Measurements from ENCODE around the gene DACT1. TPM values are rescaled to one million over a fixed set of nuclear protein-coding genes. Genes with fewer than 3 reads are reported as not detected.
"Not testable (repeated sequence)": the region's sequence is repeated elsewhere in the genome, so short reads cannot be mapped to it uniquely, and the experiment has no call there.

Gene DACT1, protein sequence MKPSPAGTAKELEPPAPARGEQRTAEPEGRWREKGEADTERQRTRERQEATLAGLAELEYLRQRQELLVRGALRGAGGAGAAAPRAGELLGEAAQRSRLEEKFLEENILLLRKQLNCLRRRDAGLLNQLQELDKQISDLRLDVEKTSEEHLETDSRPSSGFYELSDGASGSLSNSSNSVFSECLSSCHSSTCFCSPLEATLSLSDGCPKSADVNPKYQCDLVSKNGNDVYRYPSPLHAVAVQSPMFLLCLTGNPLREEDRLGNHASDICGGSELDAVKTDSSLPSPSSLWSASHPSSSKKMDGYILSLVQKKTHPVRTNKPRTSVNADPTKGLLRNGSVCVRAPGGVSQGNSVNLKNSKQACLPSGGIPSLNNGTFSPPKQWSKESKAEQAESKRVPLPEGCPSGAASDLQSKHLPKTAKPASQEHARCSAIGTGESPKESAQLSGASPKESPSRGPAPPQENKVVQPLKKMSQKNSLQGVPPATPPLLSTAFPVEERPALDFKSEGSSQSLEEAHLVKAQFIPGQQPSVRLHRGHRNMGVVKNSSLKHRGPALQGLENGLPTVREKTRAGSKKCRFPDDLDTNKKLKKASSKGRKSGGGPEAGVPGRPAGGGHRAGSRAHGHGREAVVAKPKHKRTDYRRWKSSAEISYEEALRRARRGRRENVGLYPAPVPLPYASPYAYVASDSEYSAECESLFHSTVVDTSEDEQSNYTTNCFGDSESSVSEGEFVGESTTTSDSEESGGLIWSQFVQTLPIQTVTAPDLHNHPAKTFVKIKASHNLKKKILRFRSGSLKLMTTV
- total RNA-seq (9.3 TPM), polyA plus RNA-seq (4.0 TPM)
- long read RNA-seq, donor 1: 0 reads
- long read RNA-seq, donor 2: 0 reads
- long read RNA-seq, donor 3, partial matches to known transcripts: 0 of 6 reads
- long read RNA-seq, donor 3, other reads (novel, unspliced or antisense): 0 of 6 reads
- long read RNA-seq, donor 4, partial matches to known transcripts: 0 of 2 reads
- long read RNA-seq, donor 4, other reads (novel, unspliced or antisense): 0 of 2 reads
- long read RNA-seq, donor 5, transcript DACT1-202 (4 exons, 3,734 nt): major isoform, 9 of 11 reads
- long read RNA-seq, donor 5, partial matches to known transcripts: 0 of 11 reads
- long read RNA-seq, donor 5, other reads (novel, unspliced or antisense): 0 of 11 reads
- long read RNA-seq, donor 6, partial matches to known transcripts: 0 of 5 reads
- long read RNA-seq, donor 6, other reads (novel, unspliced or antisense): 0 of 5 reads
- long read RNA-seq, donor 7, partial matches to known transcripts: 0 of 3 reads
- long read RNA-seq, donor 7, other reads (novel, unspliced or antisense): 0 of 3 reads
- long read RNA-seq, donor 8, partial matches to known transcripts: 0 of 5 reads
- long read RNA-seq, donor 8, other reads (novel, unspliced or antisense): 0 of 5 reads
- long read RNA-seq, donor 9, partial matches to known transcripts: 0 of 1 reads
- long read RNA-seq, donor 9, other reads (novel, unspliced or antisense): 0 of 1 reads
- long read RNA-seq, donor 10, partial matches to known transcripts: 0 of 2 reads
- long read RNA-seq, donor 10, other reads (novel, unspliced or antisense): 0 of 2 reads

DNA sequence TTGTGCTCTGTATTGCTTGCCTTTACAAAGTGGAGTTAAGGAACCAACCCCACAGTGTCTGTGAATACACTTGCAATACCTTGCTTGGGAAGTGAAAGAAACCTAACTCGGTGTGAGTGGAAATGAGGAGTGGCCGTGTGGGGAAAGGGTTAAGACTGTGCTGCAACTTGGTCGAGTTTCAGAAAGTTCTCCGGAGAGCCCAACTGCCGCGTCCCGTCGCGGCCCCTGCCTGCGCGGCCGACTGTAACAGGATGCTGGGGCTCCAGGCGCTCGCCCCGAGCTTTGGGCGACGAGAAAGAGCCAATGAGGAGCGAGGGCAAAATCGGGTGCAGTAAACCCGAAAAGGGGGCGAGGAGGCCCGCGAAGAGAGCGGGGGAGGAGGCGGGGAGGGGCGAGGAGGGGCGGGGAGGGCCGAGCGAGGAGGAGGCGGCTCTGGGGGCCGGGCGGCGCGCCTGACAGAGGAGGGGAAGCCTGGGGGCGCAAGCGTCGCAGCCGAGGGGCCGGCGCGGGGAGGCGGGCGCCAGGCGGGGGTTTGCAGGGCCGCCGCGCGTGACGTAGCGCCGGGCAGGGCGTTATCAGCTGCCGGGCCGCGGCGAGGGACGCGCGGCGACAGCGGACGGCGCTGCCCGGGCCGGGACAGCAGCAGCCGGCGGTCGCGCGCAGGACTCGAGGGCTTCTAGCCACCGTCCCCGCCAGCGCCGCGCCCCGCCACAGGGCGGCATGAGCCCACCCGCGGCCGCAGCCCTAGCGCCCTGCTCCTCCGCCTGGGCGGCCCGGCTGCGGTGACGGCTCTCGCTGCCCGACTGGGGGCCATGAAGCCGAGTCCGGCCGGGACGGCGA is at the start of gene DACT1:
DACT1 (plus strand) TSS at position 572 of the 840 bp plus-strand sequence; CDS start at position 813, 241 bp downstream.
- H3K27me3 ChIP-seq (ENCODE audit: control insufficient read depth in 2 of 2, insufficient read depth in 1 of 2, low read length in 1 of 2): peaks cover 6 to 12% of the 10 kb centered on the region in 2 donors
- H3K4me1 ChIP-seq (ENCODE audit: control insufficient read depth in 2 of 2, insufficient read depth in 2 of 2, low read length in 2 of 2): peaks cover 19 to 23% of the 10 kb centered on the region in 2 donors
- peak within 1 kb of the TSS; percentile 82 to 89 for H3K27ac ChIP-seq (ENCODE audit: low read depth in 1 of 2, low read length in 1 of 2)
- peak; percentile 37 to 86 (median 64) for DNase-seq (ENCODE audit: low read depth in 6 of 9, low spot score in 9 of 9)
- H3K9me3 ChIP-seq (ENCODE audit: control insufficient read depth in 2 of 2, insufficient read depth in 1 of 2, low read length in 1 of 2): no peaks in the 10 kb centered on the region
- WGBS: under 1% methylated on average over 94 of the region's 94 CpGs
- H3K36me3 ChIP-seq (ENCODE audit: control insufficient read depth in 2 of 2, insufficient read depth in 2 of 2, low read length in 1 of 2): no peaks in the 10 kb centered on the region
- H3K4me3 ChIP-seq (ENCODE audit: low read length in 2 of 2): peak within 1 kb of the TSS; percentile 52 to 76

DNA sequence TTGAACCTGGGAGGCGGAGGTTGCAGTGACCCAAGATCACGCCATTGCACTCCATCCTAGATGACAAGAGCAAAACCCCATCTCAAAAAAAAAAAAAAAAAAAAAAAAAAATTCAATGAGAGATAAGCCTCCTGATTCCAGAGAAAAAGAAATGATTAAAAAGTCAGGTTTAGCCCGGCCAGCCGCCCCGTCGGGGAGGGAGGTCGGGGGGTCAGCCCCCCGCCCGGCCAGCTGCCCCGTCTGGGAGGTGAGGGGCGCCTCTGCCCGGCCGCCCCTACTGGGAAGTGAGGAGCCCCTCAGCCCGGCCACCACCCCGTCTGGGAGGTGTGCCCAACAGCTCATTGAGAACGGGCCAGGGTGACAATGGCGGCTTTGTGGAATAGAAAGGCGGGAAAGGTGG is 49.4 kb upstream of the DACT1 start:
- not testable (repeated sequence) for H3K27me3 ChIP-seq (ENCODE audit: control insufficient read depth in 2 of 2, insufficient read depth in 1 of 2, low read length in 1 of 2); DNase-seq (ENCODE audit: low read depth in 6 of 9, low spot score in 9 of 9); H3K27ac ChIP-seq (ENCODE audit: low read depth in 1 of 2, low read length in 1 of 2); H3K36me3 ChIP-seq (ENCODE audit: control insufficient read depth in 2 of 2, insufficient read depth in 2 of 2, low read length in 1 of 2); H3K4me3 ChIP-seq (ENCODE audit: low read length in 2 of 2); H3K9me3 ChIP-seq (ENCODE audit: control insufficient read depth in 2 of 2, insufficient read depth in 1 of 2, low read length in 1 of 2); H3K4me1 ChIP-seq (ENCODE audit: control insufficient read depth in 2 of 2, insufficient read depth in 2 of 2, low read length in 2 of 2)
- whole genome bisulfite sequencing: 97% methylated on average over 18 of the region's 18 CpGs

DNA sequence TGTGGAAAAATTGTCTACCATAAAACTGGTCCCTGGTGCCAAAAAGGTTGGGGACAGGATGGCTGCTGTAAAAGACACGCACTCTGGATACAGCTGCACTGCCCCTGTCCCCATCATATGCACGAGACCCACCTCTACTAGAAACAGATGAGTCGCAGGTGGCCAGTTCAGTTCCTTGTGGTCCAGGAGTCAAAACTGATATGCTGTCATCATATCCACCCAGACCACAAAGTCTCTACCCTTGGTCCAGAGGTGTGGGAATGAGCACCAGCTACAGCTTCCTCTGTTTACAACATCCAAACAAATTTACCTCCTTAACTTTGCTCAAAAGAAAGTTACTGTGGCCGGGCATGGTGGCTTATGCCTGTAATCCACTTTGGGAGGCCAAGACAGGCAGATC is 43.8 kb upstream of the DACT1 start:
- no peak overlapping the region for H3K27ac ChIP-seq (ENCODE audit: low read depth in 1 of 2, low read length in 1 of 2)
- 93% methylated on average over 4 of the region's 4 CpGs for WGBS
- H3K27me3 ChIP-seq (ENCODE audit: control insufficient read depth in 2 of 2, insufficient read depth in 1 of 2, low read length in 1 of 2): peaks cover 0 to 2% of the 10 kb centered on the region in 2 donors
- no peaks in the 10 kb centered on the region for H3K9me3 ChIP-seq (ENCODE audit: control insufficient read depth in 2 of 2, insufficient read depth in 1 of 2, low read length in 1 of 2)
- no peak overlapping the region for H3K4me3 ChIP-seq (ENCODE audit: low read length in 2 of 2)
- peaks cover 4 to 19% of the 10 kb centered on the region in 2 donors for H3K4me1 ChIP-seq (ENCODE audit: control insufficient read depth in 2 of 2, insufficient read depth in 2 of 2, low read length in 2 of 2)
- no peak for DNase-seq (ENCODE audit: low read depth in 6 of 9, low spot score in 9 of 9)
- no peaks in the 10 kb centered on the region for H3K36me3 ChIP-seq (ENCODE audit: control insufficient read depth in 2 of 2, insufficient read depth in 2 of 2, low read length in 1 of 2)

DNA sequence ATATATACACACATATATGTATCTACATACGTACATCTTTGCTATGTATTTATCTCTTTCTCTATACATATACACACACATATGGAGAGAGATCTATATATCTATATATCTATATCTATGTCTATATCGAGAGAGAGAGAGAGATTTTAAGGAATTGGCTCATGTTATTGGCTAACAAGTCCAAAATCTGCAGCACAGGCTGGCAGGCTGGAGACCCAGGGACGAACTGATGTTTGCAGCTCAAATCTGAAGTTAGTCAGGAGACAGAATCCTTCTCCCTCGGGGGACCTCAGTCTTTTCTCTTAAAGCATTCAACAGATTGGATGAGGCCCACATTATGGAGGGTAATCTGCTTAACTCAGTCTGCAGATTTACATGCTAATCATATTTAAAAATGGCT is 40.7 kb upstream of the DACT1 start:
- WGBS: 84% methylated on average over 4 of the region's 4 CpGs

DNA sequence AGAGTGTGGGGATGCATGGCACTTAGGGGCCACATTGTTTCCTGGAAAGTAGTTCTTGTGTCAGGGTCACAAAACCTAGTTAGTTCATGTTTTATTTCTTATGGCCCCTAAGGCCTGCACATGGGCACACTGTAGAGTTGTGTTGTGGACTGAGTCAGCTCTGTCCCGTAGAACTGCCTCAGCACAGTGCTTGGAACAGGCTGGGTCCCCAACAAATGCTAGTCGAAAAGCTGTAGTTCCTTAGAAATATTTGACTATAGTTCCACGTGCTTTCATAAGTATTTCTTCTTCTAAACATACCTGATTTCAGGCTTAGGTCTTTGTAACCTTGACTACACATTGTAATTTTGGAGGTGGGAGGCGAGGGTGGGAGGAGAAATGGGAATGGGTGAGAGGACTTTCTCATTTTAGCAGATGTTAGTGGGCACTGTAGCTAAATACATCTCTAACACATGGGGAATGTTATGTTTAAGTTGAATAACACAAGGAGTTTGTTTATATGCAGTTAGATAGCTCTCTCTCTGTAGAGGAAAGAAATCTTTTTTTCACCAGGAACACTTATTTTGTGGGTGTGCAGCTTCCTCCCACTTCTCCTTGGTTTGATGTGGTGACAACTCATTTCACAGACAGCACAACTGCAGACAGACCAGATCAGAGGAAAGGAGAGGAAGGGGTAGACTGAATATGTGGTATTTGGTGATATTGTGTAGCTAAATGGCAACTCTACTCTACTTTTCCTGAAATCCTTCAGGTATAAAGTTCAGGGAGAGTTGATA is 39.5 kb upstream of the DACT1 start:
- no peak overlapping the region for H3K4me3 ChIP-seq (ENCODE audit: low read length in 2 of 2)
- H3K9me3 ChIP-seq (ENCODE audit: control insufficient read depth in 2 of 2, insufficient read depth in 1 of 2, low read length in 1 of 2): no peaks in the 10 kb centered on the region
- WGBS: 81% methylated on average over 4 of the region's 4 CpGs
- peaks cover 0 to 4% of the 10 kb centered on the region in 2 donors for H3K27me3 ChIP-seq (ENCODE audit: control insufficient read depth in 2 of 2, insufficient read depth in 1 of 2, low read length in 1 of 2)
- DNase-seq (ENCODE audit: low read depth in 6 of 9, low spot score in 9 of 9): peak; percentile 42 to 91 (median 73)
- H3K36me3 ChIP-seq (ENCODE audit: control insufficient read depth in 2 of 2, insufficient read depth in 2 of 2, low read length in 1 of 2): no peaks in the 10 kb centered on the region
- H3K27ac ChIP-seq (ENCODE audit: low read depth in 1 of 2, low read length in 1 of 2): peak overlapping the region in 1 of 2 donors; percentile 49
- H3K4me1 ChIP-seq (ENCODE audit: control insufficient read depth in 2 of 2, insufficient read depth in 2 of 2, low read length in 2 of 2): peaks cover 12 to 33% of the 10 kb centered on the region in 2 donors

More for the DNA sequence above, 40.7 kb upstream of the DACT1 start:
- Histone ChIP-seq H3K27ac (ENCODE audit: low read depth in 1 of 2, low read length in 1 of 2) (no peak overlapping the region), H3K36me3 (ENCODE audit: control insufficient read depth in 2 of 2, insufficient read depth in 2 of 2, low read length in 1 of 2) (no peaks in the 10 kb centered on the region), H3K4me3 (ENCODE audit: low read length in 2 of 2) (no peak overlapping the region), H3K9me3 (ENCODE audit: control insufficient read depth in 2 of 2, insufficient read depth in 1 of 2, low read length in 1 of 2) (no peaks in the 10 kb centered on the region), H3K4me1 (ENCODE audit: control insufficient read depth in 2 of 2, insufficient read depth in 2 of 2, low read length in 2 of 2) (peaks cover 12 to 33% of the 10 kb centered on the region in 2 donors), H3K27me3 (ENCODE audit: control insufficient read depth in 2 of 2, insufficient read depth in 1 of 2, low read length in 1 of 2) (peaks cover 0 to 4% of the 10 kb centered on the region in 2 donors)
- DNase-seq (ENCODE audit: low read depth in 6 of 9, low spot score in 9 of 9): no peak

DNA sequence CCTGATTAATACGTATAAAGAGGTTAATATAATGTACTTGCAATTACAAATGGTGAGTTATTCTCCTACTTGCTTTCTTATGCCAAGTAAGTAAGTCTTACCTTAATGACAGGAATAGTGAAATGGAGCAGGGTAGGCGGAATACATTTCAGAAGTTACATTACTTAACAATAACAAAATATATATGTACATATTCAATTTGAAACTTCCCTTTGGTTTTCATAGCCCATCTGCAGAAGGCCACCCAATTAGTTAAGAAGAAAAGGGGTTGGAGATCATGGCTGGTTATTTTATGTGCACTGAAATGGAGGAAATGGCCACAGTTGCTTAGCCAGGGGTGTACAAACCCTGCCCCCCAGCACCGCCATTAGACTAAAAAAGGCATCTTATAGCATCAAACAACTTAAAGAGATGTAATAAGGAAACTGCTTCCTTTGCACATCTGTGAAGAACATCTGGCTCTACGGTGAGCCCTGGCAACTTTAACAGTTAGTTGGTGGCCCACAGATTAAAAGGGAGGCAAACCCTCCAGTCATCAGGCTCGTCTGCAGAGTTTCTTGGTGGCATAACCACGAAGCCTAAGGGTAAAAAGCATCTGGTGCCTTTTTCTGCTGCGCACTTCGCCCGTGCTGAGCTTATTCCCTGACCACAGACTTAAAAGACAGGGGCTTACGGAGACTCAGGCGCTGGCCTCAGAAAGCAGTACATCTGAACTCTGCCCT is 38.8 kb upstream of the DACT1 start:
- Histone ChIP-seq H3K27me3 (ENCODE audit: control insufficient read depth in 2 of 2, insufficient read depth in 1 of 2, low read length in 1 of 2) (peaks cover 0 to 4% of the 10 kb centered on the region in 2 donors), H3K4me1 (ENCODE audit: control insufficient read depth in 2 of 2, insufficient read depth in 2 of 2, low read length in 2 of 2) (peaks cover 12 to 33% of the 10 kb centered on the region in 2 donors), H3K9me3 (ENCODE audit: control insufficient read depth in 2 of 2, insufficient read depth in 1 of 2, low read length in 1 of 2) (no peaks in the 10 kb centered on the region), H3K4me3 (ENCODE audit: low read length in 2 of 2) (no peak overlapping the region), H3K27ac (ENCODE audit: low read depth in 1 of 2, low read length in 1 of 2) (peak overlapping the region; percentile 13 to 42), H3K36me3 (ENCODE audit: control insufficient read depth in 2 of 2, insufficient read depth in 2 of 2, low read length in 1 of 2) (no peaks in the 10 kb centered on the region)
- WGBS: 15% methylated on average over 11 of the region's 11 CpGs
- DNase-seq (ENCODE audit: low read depth in 6 of 9, low spot score in 9 of 9): peak in 4 of 9 donors; percentile 15 to 63 (median 22)

DNA sequence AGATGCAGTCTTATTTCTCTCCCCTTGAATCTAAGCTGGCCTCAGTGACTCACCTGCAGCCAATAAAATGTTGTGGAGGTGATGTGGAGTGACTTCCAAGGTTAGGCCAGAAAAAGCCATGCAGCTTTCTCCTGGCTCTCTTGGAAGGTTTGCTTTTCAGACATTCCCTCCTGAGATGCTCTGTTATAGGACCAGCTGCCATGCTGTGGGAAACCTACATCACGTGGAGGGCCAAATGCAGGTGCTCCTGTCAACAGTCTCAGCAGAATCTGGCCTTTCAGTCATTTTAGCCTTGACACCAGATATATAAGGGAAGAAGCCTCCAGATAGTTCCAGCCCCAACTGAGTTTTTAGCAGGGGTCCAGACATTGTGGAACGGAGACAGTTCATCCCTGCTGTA is 38.1 kb upstream of the DACT1 start:
- DNase-seq (ENCODE audit: low read depth in 6 of 9, low spot score in 9 of 9): peak in 2 of 9 donors; percentile 8 to 46
- no peaks in the 10 kb centered on the region for H3K9me3 ChIP-seq (ENCODE audit: control insufficient read depth in 2 of 2, insufficient read depth in 1 of 2, low read length in 1 of 2)
- H3K36me3 ChIP-seq (ENCODE audit: control insufficient read depth in 2 of 2, insufficient read depth in 2 of 2, low read length in 1 of 2): no peaks in the 10 kb centered on the region
- H3K4me3 ChIP-seq (ENCODE audit: low read length in 2 of 2): no peak overlapping the region
- WGBS: 60% methylated on average over 2 of the region's 2 CpGs
- H3K27ac ChIP-seq (ENCODE audit: low read depth in 1 of 2, low read length in 1 of 2): no peak overlapping the region
- H3K27me3 ChIP-seq (ENCODE audit: control insufficient read depth in 2 of 2, insufficient read depth in 1 of 2, low read length in 1 of 2): peaks cover 0 to 4% of the 10 kb centered on the region in 2 donors
- peaks cover 12 to 33% of the 10 kb centered on the region in 2 donors for H3K4me1 ChIP-seq (ENCODE audit: control insufficient read depth in 2 of 2, insufficient read depth in 2 of 2, low read length in 2 of 2)

All from thymus (tissue), 14 donors.